ENCODE results near the gene RPA3. TPM values are rescaled to one million over a fixed set of nuclear protein-coding genes. Genes with fewer than 3 reads are reported as not detected.

Gene RPA3
- total RNA-seq, 1 experiment from 2014 or later: 90.2 TPM

- no peaks in the 10 kb centered on the region for H3K27me3 Mint-ChIP-seq (ENCODE audit: insufficient read depth, unreplicated experiment)
- Histone ChIP-seq H3K36me3 (ENCODE audit: control insufficient read depth, insufficient read depth, low read length) (no peaks in the 10 kb centered on the region), H3K9me3 (no peaks in the 10 kb centered on the region), H3K27me3 (replicated peaks; ENCODE audit: control insufficient read depth, insufficient read depth, low read length) (no peaks in the 10 kb centered on the region), H3K4me3 (ENCODE audit: low read depth, low read length) (no peak overlapping the region), H3K4me1 (peaks cover 10% of the 10 kb centered on the region; the same call in 1 of the 2 replicates)
- peaks cover 12% of the 10 kb centered on the region for H3K4me1 Mint-ChIP-seq (ENCODE audit: low read depth, unreplicated experiment)
- no peak overlapping the region for H3K4me3 Mint-ChIP-seq (ENCODE audit: unreplicated experiment)
- no peak for DNase-seq
- H3K36me3 Mint-ChIP-seq (ENCODE audit: insufficient read depth, unreplicated experiment): no peaks in the 10 kb centered on the region
- intact Hi-C loops (cut with micrococcal nuclease; ENCODE audit: unreplicated experiment): no loop called here
- ChIA-PET CTCF (no interaction called here), POLR2A (no interaction called here)
- no peaks in the 10 kb centered on the region for H3K9me3 Mint-ChIP-seq (ENCODE audit: unreplicated experiment)
- no TSS peak for BruUV-seq (replicated peaks)
- no peak overlapping the region for H3K27ac Mint-ChIP-seq (ENCODE audit: unreplicated experiment)
- TF ChIP-seq CTCF (IDR thresholded peaks at IDR 0.05; ENCODE audit: insufficient read depth in 1 of 2, low read depth in 1 of 2, low read length in 1 of 2, severe bottlenecking in 1 of 2, unreplicated experiment in 1 of 2): no peak
These were observed 39.2 kb upstream of the RPA3 start for GRCh38 chr7:7757576-7757975.

- ChIA-PET POLR2A (no interaction called here), CTCF (no interaction called here)
- Mint-ChIP-seq H3K4me3 (ENCODE audit: unreplicated experiment) (no peak overlapping the region), H3K27ac (ENCODE audit: unreplicated experiment) (peak overlapping the region; percentile 29), H3K9me3 (ENCODE audit: unreplicated experiment) (no peaks in the 10 kb centered on the region), H3K27me3 (ENCODE audit: insufficient read depth, unreplicated experiment) (no peaks in the 10 kb centered on the region), H3K4me1 (ENCODE audit: low read depth, unreplicated experiment) (peaks cover 6% of the 10 kb centered on the region), H3K36me3 (ENCODE audit: insufficient read depth, unreplicated experiment) (no peaks in the 10 kb centered on the region)
- Histone ChIP-seq H3K4me1 (peaks cover 6% of the 10 kb centered on the region; the same call in 1 of the 2 replicates), H3K9me3 (no peaks in the 10 kb centered on the region), H3K27me3 (replicated peaks; ENCODE audit: control insufficient read depth, insufficient read depth, low read length) (no peaks in the 10 kb centered on the region), H3K4me3 (ENCODE audit: low read depth, low read length) (no peak overlapping the region), H3K36me3 (ENCODE audit: control insufficient read depth, insufficient read depth, low read length) (no peaks in the 10 kb centered on the region)
- no TSS peak for BruUV-seq (replicated peaks)
- intact Hi-C loops (cut with micrococcal nuclease; ENCODE audit: unreplicated experiment): no loop called here
- no peak for TF ChIP-seq CTCF (IDR thresholded peaks at IDR 0.05; ENCODE audit: insufficient read depth in 1 of 2, low read depth in 1 of 2, low read length in 1 of 2, severe bottlenecking in 1 of 2, unreplicated experiment in 1 of 2)
- no peak for DNase-seq
These were observed 38.2 kb upstream of the RPA3 start for GRCh38 chr7:7756577-7756976.

GRCh38 chr7:7751243-7752092 lies 33.1 kb upstream of the RPA3 start:
- intact Hi-C loops (cut with micrococcal nuclease; ENCODE audit: unreplicated experiment): no loop called here
- Histone ChIP-seq H3K4me1 (peaks cover 9% of the 10 kb centered on the region; the same call in 1 of the 2 replicates), H3K36me3 (ENCODE audit: control insufficient read depth, insufficient read depth, low read length) (no peaks in the 10 kb centered on the region), H3K27me3 (replicated peaks; ENCODE audit: control insufficient read depth, insufficient read depth, low read length) (no peaks in the 10 kb centered on the region), H3K9me3 (no peaks in the 10 kb centered on the region), H3K4me3 (ENCODE audit: low read depth, low read length) (no peak overlapping the region)
- no peak overlapping the region for H3K27ac Mint-ChIP-seq (ENCODE audit: unreplicated experiment)
- no peaks in the 10 kb centered on the region for H3K36me3 Mint-ChIP-seq (ENCODE audit: insufficient read depth, unreplicated experiment)
- ChIA-PET POLR2A (interaction anchor here (0.6 kb wide), 1 partner anchor 9 kb away, joined by 3 read pairs; no protein-coding TSS in a partner anchor), CTCF (no interaction called here)
- TF ChIP-seq CTCF (IDR thresholded peaks at IDR 0.05; ENCODE audit: insufficient read depth in 1 of 2, low read depth in 1 of 2, low read length in 1 of 2, severe bottlenecking in 1 of 2, unreplicated experiment in 1 of 2): no peak
- no TSS peak for BruUV-seq (replicated peaks)
- no peak overlapping the region for H3K4me3 Mint-ChIP-seq (ENCODE audit: unreplicated experiment)
- H3K27me3 Mint-ChIP-seq (ENCODE audit: insufficient read depth, unreplicated experiment): no peaks in the 10 kb centered on the region
- H3K4me1 Mint-ChIP-seq (ENCODE audit: low read depth, unreplicated experiment): peaks cover 12% of the 10 kb centered on the region
- no peak for DNase-seq
- no peaks in the 10 kb centered on the region for H3K9me3 Mint-ChIP-seq (ENCODE audit: unreplicated experiment)
